GM18868 (cell line): ENCODE measurements around the gene SC5D.

Experiments
- ATAC-seq: cut with Tn5 transposase; IDR thresholded peaks from one replicate; pipeline ENCODE4 v1.9.1; 2021; ENCODE audit warnings: mild to moderate bottlenecking, moderate library complexity; ENCODE audit not compliant: unreplicated experiment

Gene SC5D

DNA sequence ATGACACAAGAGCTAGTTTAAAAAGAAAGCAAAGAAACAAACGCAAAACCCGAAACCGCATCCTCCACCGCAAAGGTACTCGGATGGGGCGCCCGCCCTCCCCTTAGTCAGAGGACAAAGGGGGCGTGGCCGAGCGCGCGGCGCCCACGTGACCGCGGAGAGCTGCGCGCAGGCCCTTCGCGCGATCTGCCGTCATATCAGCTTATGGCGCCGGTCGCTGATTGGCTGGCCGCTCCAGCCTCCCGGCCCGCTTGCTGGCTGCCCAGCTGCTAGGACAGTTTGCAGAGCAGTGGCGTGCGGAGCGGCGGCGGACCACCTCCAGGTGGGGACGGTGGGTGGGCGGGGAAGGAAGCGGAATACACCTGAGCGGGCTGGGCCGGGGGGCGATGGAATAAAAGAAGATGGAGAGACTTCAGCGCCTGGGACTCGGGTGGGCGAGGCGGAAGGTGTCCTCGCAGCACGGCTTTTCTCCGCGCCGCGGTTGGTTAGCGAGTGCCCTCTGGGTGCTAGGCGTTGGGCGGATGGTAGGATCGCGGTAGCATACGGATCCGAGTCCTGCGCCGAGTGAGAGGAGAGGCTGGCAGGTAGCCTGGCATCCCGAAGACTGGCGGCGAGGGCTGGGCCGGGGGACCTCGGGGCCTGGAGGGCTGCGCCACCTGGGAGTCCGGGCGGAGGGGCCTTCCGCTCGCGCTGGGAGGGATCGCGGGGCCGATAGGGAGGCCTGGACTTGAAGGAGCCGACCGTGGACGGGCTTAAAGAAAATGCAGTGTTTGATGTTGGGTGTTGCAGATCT lies at the start of gene SC5D:
Gene SC5D, plus strand, starts transcription at position 277 of the 793 bp plus-strand sequence. CDS start 10,605 bp downstream, outside the sequence.
- peak; percentile 95 for ATAC-seq

DNA sequence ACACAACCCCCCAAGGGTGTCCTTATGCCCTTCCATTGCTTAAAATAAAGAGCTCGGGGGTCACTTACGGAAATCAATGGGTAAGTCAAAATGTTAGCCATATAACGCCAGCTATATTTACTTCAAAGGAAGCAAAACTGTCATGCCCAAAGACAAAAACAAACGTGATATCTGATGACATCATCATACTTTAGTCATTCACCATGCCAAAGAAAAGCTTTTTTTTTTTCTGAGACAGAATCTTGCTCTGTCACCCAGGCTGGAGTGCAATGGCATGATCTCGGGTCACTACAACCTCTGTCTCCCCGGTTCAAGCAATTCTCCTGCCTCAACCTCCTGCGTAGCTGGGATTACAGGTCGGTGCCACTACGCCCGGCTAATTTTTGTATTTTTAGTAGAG lies 47.7 kb upstream of the SC5D start:
- no peak for ATAC-seq

DNA sequence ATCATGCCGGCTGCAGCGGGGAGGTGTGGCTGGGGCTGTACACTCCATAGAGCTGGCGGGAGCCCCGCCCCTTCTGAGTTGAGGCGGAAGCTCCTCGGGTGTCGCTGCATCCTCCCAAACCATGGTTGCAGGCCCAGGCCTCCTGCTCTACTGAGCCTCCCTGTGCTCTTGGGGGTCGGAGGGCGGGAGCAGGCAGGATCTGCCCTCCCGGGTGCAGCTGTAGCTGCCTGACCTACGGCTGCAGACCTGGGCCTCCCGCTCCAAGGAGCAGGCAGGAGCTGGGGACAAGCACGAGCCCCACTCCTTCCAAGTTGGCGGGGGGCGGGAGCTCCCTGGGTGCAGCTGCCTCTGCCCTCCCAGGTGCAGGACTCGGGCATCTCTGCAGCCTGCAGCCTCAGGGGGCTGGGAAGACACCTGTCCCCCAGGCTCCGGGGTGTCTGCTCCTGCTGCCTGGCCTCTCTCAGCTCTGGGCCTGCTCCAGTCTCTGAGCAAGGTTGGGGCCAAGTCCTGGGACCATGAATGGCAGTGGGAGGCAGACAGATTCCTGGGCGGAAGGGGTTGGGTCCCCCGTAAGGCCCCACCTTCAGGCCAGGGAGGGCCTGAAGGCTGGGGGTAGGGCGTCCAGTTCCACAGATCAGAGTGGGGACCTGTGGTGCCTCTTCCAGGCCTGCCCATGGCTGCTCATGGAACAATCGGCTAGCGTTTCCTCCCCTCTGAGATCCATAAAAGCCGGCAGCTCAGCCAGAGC lies 46.4 kb upstream of the SC5D start:
- ATAC-seq = no peak

DNA sequence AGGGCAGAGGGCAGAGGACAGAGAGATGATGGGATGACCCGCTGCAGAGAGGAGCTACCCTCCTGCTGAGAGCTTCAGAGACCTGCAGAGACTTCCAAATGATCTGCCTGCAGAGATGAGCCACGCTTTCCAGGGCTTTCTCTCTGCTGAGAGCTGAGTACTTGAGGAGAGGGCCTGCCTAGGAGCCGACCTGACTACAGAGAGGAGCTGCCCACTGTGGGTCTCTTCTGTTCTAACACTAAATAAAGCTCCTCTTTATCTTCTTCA lies 45.9 kb upstream of the SC5D start:
- ATAC-seq = no peak

GRCh38 chr11:121248496-121248895 lies 44.1 kb upstream of the SC5D start:
- no peak for ATAC-seq

DNA sequence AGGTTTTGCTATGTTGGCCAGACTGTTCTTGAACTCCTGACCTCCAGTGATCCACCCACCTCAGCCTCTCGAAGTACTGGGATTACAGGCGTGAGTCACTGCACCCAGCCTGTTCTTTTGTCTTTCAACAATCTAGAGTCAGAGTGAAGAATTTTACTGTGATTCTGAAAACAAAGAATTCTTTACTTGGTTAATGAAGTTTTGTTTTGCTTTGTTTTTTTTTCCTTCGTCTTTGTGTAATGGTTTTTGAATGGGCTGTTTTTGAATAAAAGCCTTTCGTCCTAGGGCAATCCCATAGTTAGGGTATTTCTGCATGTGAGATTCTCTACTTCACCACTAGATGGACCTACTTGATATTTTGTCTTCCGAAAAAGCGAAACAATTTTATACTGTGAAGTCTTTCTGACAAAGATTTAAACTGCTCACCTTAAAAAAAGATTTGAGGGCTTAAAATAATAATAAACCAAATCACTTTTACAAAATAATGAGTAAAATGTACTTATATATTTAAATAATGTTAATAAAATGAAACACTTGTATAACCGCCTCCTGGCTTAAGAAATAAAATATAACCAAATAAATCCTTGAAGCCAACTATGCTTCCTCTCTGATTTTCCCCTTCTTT lies 43.4 kb upstream of the SC5D start:
- ATAC-seq = peak; percentile 57

GRCh38 chr11:121250843-121251242 lies 41.7 kb upstream of the SC5D start:
- no peak for ATAC-seq

DNA sequence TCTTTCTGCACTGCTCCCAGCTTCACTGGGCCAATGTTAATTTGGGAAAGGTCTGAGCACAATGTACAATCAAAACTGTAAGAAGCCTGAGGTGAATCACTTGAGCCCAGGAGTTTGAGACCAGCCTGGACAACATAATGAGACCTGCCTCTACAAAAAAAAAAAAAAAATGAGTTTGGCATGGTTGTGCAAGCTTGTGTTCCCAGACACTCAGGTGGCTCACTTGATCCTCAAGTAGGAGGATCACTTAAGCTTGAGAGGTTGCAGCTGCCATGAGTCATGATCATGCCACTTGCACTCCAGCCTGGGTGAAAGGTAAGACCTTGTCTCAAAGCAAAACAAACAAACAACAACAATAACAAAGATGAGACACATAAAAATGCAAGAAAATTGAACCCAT lies 38.6 kb upstream of the SC5D start:
- ATAC-seq = no peak

DNA sequence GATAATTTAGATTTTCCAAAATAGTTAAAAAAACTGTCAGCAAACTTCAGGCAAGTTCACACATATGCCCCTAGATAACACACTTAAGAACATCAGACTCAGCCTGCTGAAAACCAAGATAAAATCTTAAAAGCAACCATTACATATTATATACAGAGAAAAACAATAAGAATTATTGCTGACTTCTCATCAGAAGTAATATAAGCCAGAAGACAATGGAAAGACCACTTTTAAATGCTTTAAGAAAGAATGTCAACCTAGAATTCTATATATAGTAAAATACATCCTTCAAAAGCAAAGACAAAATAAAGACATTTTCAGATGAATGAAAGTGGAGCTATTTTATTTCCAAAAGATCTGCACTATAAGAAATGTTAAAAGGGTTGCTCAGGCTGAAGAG lies 37.8 kb upstream of the SC5D start:
- ATAC-seq = no peak

DNA sequence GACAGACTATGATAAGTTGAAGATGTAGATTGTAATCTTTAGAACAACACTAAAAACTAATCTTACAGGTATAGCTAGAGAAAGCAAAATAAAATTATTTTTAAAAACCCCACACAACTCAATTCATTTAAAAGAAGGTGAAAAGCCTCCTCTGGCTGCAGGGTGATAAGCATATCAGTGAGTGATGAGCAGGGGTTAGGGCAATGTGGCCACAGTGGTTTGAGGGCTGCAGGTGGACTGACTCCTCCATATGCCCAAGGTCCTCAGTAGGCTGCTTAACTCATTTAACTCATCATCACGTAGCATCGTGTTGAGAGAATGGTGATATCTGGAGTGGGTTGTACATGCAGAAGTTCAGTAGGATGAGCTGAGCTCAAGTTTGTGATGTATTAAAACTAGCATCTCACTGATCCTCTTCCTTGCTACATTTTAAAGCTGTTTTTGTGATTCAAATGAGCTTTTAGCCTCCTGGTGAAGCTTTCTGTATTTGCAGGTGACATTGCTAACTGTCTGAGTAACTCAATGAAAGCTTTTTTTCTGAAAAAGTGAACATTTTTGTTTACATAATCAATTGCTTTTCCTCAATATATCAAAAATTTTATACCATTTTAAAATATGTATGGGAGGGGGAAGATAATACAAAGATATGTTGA lies 37.0 kb upstream of the SC5D start:
- ATAC-seq = no peak

DNA sequence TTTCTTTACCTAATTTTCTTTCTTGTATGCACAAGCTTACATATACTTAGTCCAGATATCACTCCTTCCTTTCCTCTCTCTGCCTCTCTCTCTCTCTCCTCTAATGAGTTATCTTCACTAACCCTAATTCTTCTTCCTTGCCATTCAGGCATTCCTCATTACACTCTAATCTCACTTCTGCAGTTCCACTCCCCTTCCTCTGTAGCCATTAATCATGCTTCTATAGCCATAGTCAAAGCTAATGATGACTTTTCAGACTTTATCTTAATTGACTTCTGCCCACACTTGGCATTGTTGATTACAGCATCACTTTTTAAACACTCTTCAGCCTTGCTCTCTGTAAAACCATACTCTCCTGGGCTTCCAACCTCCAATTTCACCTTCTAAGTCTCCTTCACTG lies 35.3 kb upstream of the SC5D start:
- ATAC-seq = no peak

- ATAC-seq = no peak
These were observed 34.6 kb upstream of the SC5D start for GRCh38 chr11:121257976-121258375.

GRCh38 chr11:121265586-121265985 lies 27.0 kb upstream of the SC5D start:
- ATAC-seq = no peak

DNA sequence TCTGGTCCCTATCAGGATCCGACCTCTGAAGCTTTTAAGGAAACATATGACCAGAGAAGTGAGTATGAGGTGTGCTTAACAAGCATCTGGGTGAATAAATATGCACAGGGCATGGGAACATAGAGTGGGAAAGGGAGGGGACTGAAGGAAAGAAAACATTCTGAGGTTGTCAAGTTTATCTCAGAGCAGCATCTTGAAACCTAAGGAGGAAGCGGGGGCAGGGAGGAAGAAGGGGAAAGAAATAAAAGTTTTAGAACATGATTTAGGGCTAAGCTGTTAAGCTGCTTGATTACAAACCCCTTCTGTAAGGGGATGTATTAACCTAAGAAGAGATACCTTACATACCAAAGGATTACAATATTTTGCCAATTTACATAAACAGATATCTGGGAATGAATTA lies 24.0 kb upstream of the SC5D start:
- no peak for ATAC-seq

GRCh38 chr11:121270001-121270678 lies 22.4 kb upstream of the SC5D start:
- ATAC-seq = no peak

- ATAC-seq = no peak
These were observed 18.1 kb upstream of the SC5D start for GRCh38 chr11:121274332-121274991.

DNA sequence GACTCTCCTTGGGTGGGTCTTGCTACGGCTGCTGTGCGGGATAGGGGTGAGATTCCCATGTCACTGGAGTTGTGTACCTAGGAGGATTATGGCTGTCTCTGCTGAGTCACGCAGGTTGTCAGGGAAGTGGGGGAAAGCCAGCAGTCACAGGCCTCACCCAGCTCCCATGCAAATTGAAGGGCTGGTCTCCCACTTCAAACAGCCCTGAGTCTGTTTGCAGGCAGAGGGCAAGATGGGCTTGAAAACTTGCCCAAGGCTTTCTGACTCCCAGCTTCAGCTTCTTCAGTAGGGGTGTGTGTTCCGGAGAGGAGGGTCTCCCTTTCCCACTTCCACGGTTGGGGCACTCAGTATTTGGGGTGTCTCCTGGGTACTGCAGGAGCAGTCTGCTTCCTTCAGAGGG lies 10.9 kb upstream of the SC5D start:
- ATAC-seq = no peak

DNA sequence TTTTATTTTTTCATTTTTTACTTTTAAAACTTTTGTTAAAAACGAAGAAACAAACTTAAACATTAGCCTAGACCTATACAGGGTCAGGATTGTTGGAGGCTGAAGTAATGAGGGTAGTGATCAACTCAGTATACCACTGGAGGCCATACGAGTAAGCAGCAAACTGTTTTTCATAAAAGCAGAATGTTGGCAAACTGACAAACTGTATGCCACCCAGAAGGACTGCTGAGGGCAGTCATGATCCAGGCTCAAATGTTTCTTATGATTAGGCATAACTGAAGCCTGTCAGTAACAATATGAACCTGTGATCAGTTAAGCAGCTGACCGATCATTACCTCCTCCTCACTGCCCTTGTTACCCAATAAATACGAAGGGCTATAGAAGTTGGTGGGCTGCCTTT lies 10.2 kb upstream of the SC5D start:
- no peak for ATAC-seq

GRCh38 chr11:121282886-121283502 lies 9.6 kb upstream of the SC5D start:
- ATAC-seq = no peak

- ATAC-seq = no peak
These were observed 1.3 kb upstream of the SC5D start for GRCh38 chr11:121291319-121291718.
